K562 (cell line): ENCODE results near the gene CCDC85C. TPM values are rescaled to one million over a fixed set of nuclear protein-coding genes. Genes with fewer than 3 reads are reported as not detected.
A peak's percentile ranks its signal among the peaks of the same experiment; 100 is the strongest.

Source experiments
- ATAC-seq: fragments of 200-7000 bp; cut with Tn5 transposase; 3 replicates; pipeline ENCODE4 v1.9.1; 2020; ENCODE audit warnings: moderate library complexity
- BruUV-seq: library from RNA; stranded (reverse); fragments of 400-500 nt; replicated peaks from 2 replicates; lab custom pipeline; 2021; lab: Mats Ljungman, UMichigan
- CTCF ChIA-PET: fragments of 300-600 bp; formaldehyde crosslinking; extraction: SDS; loops from one replicate; lab custom pipeline; 2021; ENCODE audit warnings: low intra/inter-chr PET ratio; lab: Yijun Ruan, JAX
- POLR2A ChIA-PET: fragments of 300-600, 350-650 bp; sonication (Branson Sonifier 250); formaldehyde crosslinking; extraction: SDS; loops from one replicate; lab custom pipeline; 2021; ENCODE audit warnings: antibody characterized with exemption, inconsistent platforms; lab: Yijun Ruan, JAX
- DNase-seq, 4 experiments: peaks; one replicate each; pipeline versions ENCODE4 v3.0.0 to v3.0.0-alpha.2; 2011 to 2018; ENCODE audit warnings: low spot score in 3 of 4, mixed read lengths in 3 of 4; ENCODE audit errors: extremely low read depth in 1 of 4
- FAIRE-seq: peaks from 2 replicates; lab custom pipeline; 2011; peaks lifted over from hg19 to GRCh38; lab: Jason Lieb, UNC
- H2AFZ ChIP-seq: 2 replicates; pipeline ENCODE4 v1.6.0; 2011; ENCODE audit warnings: low read depth, low read length, control low read depth, inconsistent platforms
- H3K27ac ChIP-seq: fragments of 200-600 bp; 3 replicates; pipeline ENCODE4 v1.8.0; 2011; ENCODE audit warnings: low read depth, mild to moderate bottlenecking, control low read depth, inconsistent platforms, low read length, moderate library complexity, mixed read lengths; ENCODE audit errors: extremely low read depth
- H3K27me3 ChIP-seq, 2 experiments: fragments of 300-600 bp in 1 of 2; 2 replicates in 1 of 2; 3 replicates in 1 of 2; pipeline versions ENCODE4 v1.6.0 to v1.8.0; 2011; ENCODE audit warnings: inconsistent platforms in 2 of 2, low read length in 2 of 2, mild to moderate bottlenecking in 1 of 2, mixed read lengths in 1 of 2, moderate library complexity in 1 of 2; ENCODE audit not compliant: control insufficient read depth in 2 of 2, insufficient read depth in 2 of 2
- H3K36me3 ChIP-seq: fragments of 300-600 bp; 3 replicates; pipeline ENCODE4 v1.8.0; 2011; ENCODE audit warnings: mild to moderate bottlenecking, low read length, inconsistent platforms; ENCODE audit not compliant: control insufficient read depth, insufficient read depth
- H3K4me1 ChIP-seq, 2 experiments: fragments of 200-600 bp in 1 of 2; replicated peaks in 1 of 2; 2 replicates in 1 of 2; 3 replicates in 1 of 2; pipeline versions ENCODE4 v1.5.1 to v1.8.0; 2011; ENCODE audit warnings: inconsistent platforms in 2 of 2, low read length in 2 of 2, mild to moderate bottlenecking in 1 of 2, mixed read lengths in 1 of 2, moderate library complexity in 1 of 2; ENCODE audit not compliant: control insufficient read depth in 2 of 2, insufficient read depth in 2 of 2
- H3K4me2 ChIP-seq: 2 replicates; pipeline ENCODE4 v1.6.1; 2011; ENCODE audit warnings: low read length, control low read depth, inconsistent platforms, mixed read lengths; ENCODE audit not compliant: insufficient read depth
- H3K4me3 ChIP-seq: fragments of 200-600 bp; sonication (generic), shearing (Covaris generic); 2 replicates; pipeline ENCODE4 v1.5.1; 2016; ENCODE audit warnings: control low read depth, inconsistent platforms
- H3K79me2 ChIP-seq: fragments of 200-600 bp; 3 replicates; pipeline ENCODE4 v1.8.0; 2011; ENCODE audit warnings: low read length, inconsistent platforms; ENCODE audit not compliant: control insufficient read depth, insufficient read depth
- H3K9ac ChIP-seq, 2 experiments: 2 replicates each; pipeline versions ENCODE4 v1.6.0 to v1.6.1; 2011; ENCODE audit warnings: low read depth in 2 of 2, low read length in 2 of 2, control low read depth in 1 of 2, inconsistent platforms in 1 of 2, mild to moderate bottlenecking in 1 of 2, mixed read lengths in 1 of 2; ENCODE audit not compliant: insufficient read depth in 1 of 2
- H3K9me1 ChIP-seq: one replicate; pipeline ENCODE4 v1.6.0; 2011; ENCODE audit warnings: inconsistent platforms, mild to moderate bottlenecking, low read length, moderate library complexity; ENCODE audit not compliant: control insufficient read depth, insufficient read depth
- H3K9me3 ChIP-seq: replicated peaks from 2 replicates; pipeline ENCODE4 v1.5.1; 2011; ENCODE audit warnings: low read depth, low read length, inconsistent platforms; ENCODE audit not compliant: control insufficient read depth, insufficient read depth
- H4K20me1 ChIP-seq: replicated peaks from 2 replicates; pipeline ENCODE4 v1.6.1; 2011; ENCODE audit warnings: low read length, inconsistent platforms, mixed read lengths; ENCODE audit not compliant: control insufficient read depth, insufficient read depth
- COPS2 ChIP-seq: fragments of 450-650 bp; conservative IDR thresholded peaks from 2 replicates; pipeline ENCODE4 v1.6.1; 2016; ENCODE audit warnings: mild to moderate bottlenecking, moderate library complexity
- GABPB2 ChIP-seq: fragments of 250-450 bp; sonication (Bioruptor Pico); conservative IDR thresholded peaks from 2 replicates; pipeline ENCODE4 v1.5.1; 2021; ENCODE audit warnings: mild to moderate bottlenecking
- KAT2B ChIP-seq: IDR thresholded peaks from one replicate; pipeline ENCODE4 v1.6.1; 2012; ENCODE audit warnings: low read depth, mild to moderate bottlenecking, control low read depth, inconsistent platforms, low read length, moderate library complexity
- SMAD1 ChIP-seq: fragments of 150-350 bp; IDR thresholded peaks from 2 replicates; pipeline ENCODE4 v1.6.1; 2014; ENCODE audit warnings: low read length, low read depth; ENCODE audit not compliant: partially characterized antibody
- ZNF232 ChIP-seq: sonication (generic); formaldehyde crosslinking; IDR thresholded peaks from 2 replicates; pipeline ENCODE4 v1.8.0; 2022; ENCODE audit warnings: mild to moderate bottlenecking, missing genetic modification reagents
- ZNF311 ChIP-seq: fragments of 250-450 bp; sonication (Bioruptor Pico); IDR thresholded peaks from 2 replicates; pipeline ENCODE4 v1.4.0; 2020; ENCODE audit warnings: mild to moderate bottlenecking, moderate library complexity
- ZNF316 ChIP-seq: fragments of 450-650 bp; IDR thresholded peaks from 2 replicates; pipeline ENCODE4 v1.6.1; 2016
- WGBS: fragments of 100-300 bp; shearing (Covaris generic); methylation state at CpG from one replicate; pipeline ENCODE4 v1.1.6; 2016; ENCODE audit warnings: low coverage, mixed read lengths; ENCODE audit not compliant: insufficient coverage; ENCODE audit errors: missing lambda C conversion rate; 5-methylcytosine and 5-hydroxymethylcytosine counted together
- in situ Hi-C: fragments of 300-500 bp; cut with MboI; formaldehyde crosslinking; loops from 4 replicates; pipeline ENCODE4 v1.15.0; 2018; ENCODE audit warnings: inconsistent platforms, mixed read lengths
- intact Hi-C: fragments of 100-400 bp; cut with micrococcal nuclease; formaldehyde crosslinking; loops from 2 replicates; pipeline ENCODE4 v1.14.2; 2022
- polyA plus RNA-seq, 8 experiments: library from polyadenylated mRNA; depleted of rRNA in 4 of 8; stranded (reverse) in 5 of 8; unstranded in 3 of 8; fragments of >200 nt; fragmentation: Nextera tagmentation in 2 of 8; fragmentation: Illumina TruSeq in 1 of 8; extraction: Ambion mirVana in 2 of 8; extraction: Trizol in 1 of 8; gene quantifications; 2 replicates each; pipeline versions ENCODE4 v1.2.1 to v1.2.3, GENCODE V29; 2011 to 2014; ENCODE audit warnings: inconsistent platforms in 1 of 8, missing spikeins in 1 of 8
- total RNA-seq, 7 experiments: library from RNA; depleted of rRNA in 6 of 7; stranded (reverse); fragments of >200 nt in 6 of 7; fragmentation: Illumina TruSeq in 2 of 7; extraction: Trizol in 2 of 7; gene quantifications; 2 replicates each; pipeline versions ENCODE4 v1.2.1 to v1.2.3, GENCODE V29; 2011 to 2021; ENCODE audit warnings: low replicate concordance in 1 of 7

The CCDC85C gene
- total and polyA plus RNA-seq, 9 of the 15 experiments (the other 6 are each of a cell fraction or from before 2014, with no cell fraction given) = 0.18 to 22.0 (median 6.3) TPM

- Histone ChIP-seq H3K9ac (no peak overlapping the region), H3K4me3 (no peak overlapping the region), H3K4me1 (peaks cover 13 to 33% of the 10 kb centered on the region in 2 experiments), H4K20me1 (peaks cover 30% of the 10 kb centered on the region), H3K36me3 (no peaks in the 10 kb centered on the region), H3K79me2 (no peaks in the 10 kb centered on the region; the same call in 1 of the 3 replicates), H2AFZ (no peak overlapping the region), H3K27ac (no peak overlapping the region), H3K27me3 (no peaks in the 10 kb centered on the region), H3K9me1 (peaks cover 3% of the 10 kb centered on the region), H3K4me2 (no peak overlapping the region), H3K9me3 (no peaks in the 10 kb centered on the region)
- ChIA-PET POLR2A (no interaction called here), CTCF (no interaction called here)
- intact Hi-C loops = no loop called here
- WGBS = 19% methylated on average over 8 of the region's 10 CpGs
- TF ChIP-seq ZNF316 (peak; percentile 45), GABPB2 (CRISPR knock-in tag) (no peak)
- in situ Hi-C loops = no loop called here
- ATAC-seq (no peak), DNase-seq (no peak), FAIRE-seq (no peak)
- no TSS peak for BruUV-seq
Measured at GRCh38 chr14:99548871-99549515, 55.0 kb downstream of the CCDC85C start.

- intact Hi-C loops (no loop called here), in situ Hi-C loops (no loop called here)
- TF ChIP-seq COPS2 (no peak), KAT2B (no peak), ZNF311 (no peak), ZNF232 (CRISPR knock-in tag) (no peak), SMAD1 (no peak)
- WGBS = 66% methylated on average over 5 of the region's 18 CpGs
- POLR2A ChIA-PET = no interaction called here
- Histone ChIP-seq H3K79me2 (no peaks in the 10 kb centered on the region; the same call in 1 of the 3 replicates), H3K9me3 (no peaks in the 10 kb centered on the region), H4K20me1 (peaks cover 34% of the 10 kb centered on the region), H3K4me2 (no peak overlapping the region), H3K4me1 (peaks cover 13 to 37% of the 10 kb centered on the region in 2 experiments), H3K4me3 (no peak overlapping the region), H3K9me1 (peaks cover 3% of the 10 kb centered on the region), H2AFZ (no peak overlapping the region), H3K27ac (no peak overlapping the region), H3K27me3 (no peaks in the 10 kb centered on the region), H3K36me3 (no peaks in the 10 kb centered on the region), H3K9ac (no peak overlapping the region)
- DNase-seq (no peak), FAIRE-seq (no peak), ATAC-seq (no peak)
- CTCF ChIA-PET = no interaction called here
- no TSS peak for BruUV-seq
Measured at GRCh38 chr14:99548255-99548654, 55.8 kb downstream of the CCDC85C start.
